Hepatocyte (in vitro differentiated cells): ENCODE results near the gene TLN1.

Experiments used
- EZH2 ChIP-seq: fragments of 200-600 bp; sonication (generic); IDR thresholded peaks from 2 replicates; pipeline ENCODE4 v1.6.1; 2016; ENCODE audit warnings: antibody characterized with exemption, mild to moderate bottlenecking, borderline replicate concordance
- EZH2phosphoT487 ChIP-seq: fragments of 200-600 bp; sonication (generic); IDR thresholded peaks from one replicate; pipeline ENCODE4 v1.6.1; 2018; ENCODE audit warnings: antibody characterized with exemption, mild to moderate bottlenecking, low read depth, moderate library complexity; ENCODE audit not compliant: unreplicated experiment, severe bottlenecking
- TF ChIP-seq, protein P1 (sequence below): fragments of 200-600 bp; sonication (generic); IDR thresholded peaks from 2 replicates; pipeline ENCODE4 v1.5.1; 2016; ENCODE audit warnings: antibody characterized with exemption, mild to moderate bottlenecking; ENCODE audit not compliant: poor library complexity

DNA sequence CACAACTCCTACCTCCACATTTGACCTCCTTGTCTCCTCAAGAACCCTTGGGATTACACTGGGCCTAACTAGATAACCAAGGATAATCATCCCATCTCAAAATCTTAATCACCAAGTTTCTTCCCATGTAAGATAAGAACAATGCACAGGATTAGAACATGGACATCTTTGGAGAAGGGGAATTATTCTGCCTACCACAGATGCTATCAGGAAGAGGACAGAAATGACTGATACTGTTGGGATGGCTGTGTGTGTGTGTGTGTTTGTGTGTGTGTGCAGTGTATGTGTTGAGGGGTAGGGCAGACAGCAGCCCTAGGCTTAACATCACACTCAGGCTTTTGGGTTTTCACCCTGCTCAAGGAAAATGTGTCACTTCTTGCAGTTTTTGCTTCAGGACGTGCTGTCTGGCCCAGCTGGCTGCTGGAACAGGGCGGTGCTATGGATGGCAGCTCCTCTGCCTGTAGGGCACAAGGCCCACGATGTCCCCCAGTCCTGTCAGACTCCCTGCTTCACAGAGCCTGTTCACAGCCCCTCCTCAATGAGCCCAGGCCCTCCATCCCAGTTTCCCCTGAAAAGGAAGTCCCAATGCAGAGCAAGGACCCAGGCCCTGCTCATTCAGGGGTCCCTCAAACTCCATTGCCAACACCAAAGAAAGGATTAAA is 50.5 kb downstream of the TLN1 start:
- TF ChIP-seq, protein P1, sequence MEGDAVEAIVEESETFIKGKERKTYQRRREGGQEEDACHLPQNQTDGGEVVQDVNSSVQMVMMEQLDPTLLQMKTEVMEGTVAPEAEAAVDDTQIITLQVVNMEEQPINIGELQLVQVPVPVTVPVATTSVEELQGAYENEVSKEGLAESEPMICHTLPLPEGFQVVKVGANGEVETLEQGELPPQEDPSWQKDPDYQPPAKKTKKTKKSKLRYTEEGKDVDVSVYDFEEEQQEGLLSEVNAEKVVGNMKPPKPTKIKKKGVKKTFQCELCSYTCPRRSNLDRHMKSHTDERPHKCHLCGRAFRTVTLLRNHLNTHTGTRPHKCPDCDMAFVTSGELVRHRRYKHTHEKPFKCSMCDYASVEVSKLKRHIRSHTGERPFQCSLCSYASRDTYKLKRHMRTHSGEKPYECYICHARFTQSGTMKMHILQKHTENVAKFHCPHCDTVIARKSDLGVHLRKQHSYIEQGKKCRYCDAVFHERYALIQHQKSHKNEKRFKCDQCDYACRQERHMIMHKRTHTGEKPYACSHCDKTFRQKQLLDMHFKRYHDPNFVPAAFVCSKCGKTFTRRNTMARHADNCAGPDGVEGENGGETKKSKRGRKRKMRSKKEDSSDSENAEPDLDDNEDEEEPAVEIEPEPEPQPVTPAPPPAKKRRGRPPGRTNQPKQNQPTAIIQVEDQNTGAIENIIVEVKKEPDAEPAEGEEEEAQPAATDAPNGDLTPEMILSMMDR: no peak
- TF ChIP-seq EZH2phosphoT487: no peak
- no peak for TF ChIP-seq EZH2
